ENCODE measurements around the gene PLD1.

- no peak for TF ChIP-seq MAX (IDR thresholded peaks at IDR 0.05; ENCODE audit: low read depth, low read length)
- no peak for TF ChIP-seq CTCF (IDR thresholded peaks at IDR 0.05; ENCODE audit: low read depth, low read length)
Measured at GRCh38 chr3:171752329-171752728, 58.0 kb downstream of the PLD1 start.

All from NB4 (cell line).